HL-60 (cell line): ENCODE results near the gene PIGC.

ENCODE experiments used
- GABPA ChIP-seq: IDR thresholded peaks from 2 replicates; pipeline ENCODE4 v1.6.1; 2012; ENCODE audit warnings: low read depth
- SPI1 ChIP-seq: IDR thresholded peaks from 2 replicates; pipeline ENCODE4 v1.6.1; 2012; ENCODE audit warnings: low read depth, mild to moderate bottlenecking, borderline replicate concordance
- TF ChIP-seq, protein P1 (sequence below): IDR thresholded peaks from one replicate; pipeline ENCODE4 v1.5.1; 2011; ENCODE audit warnings: low read length, control low read depth, inconsistent platforms; ENCODE audit not compliant: insufficient read depth
- TF ChIP-seq, protein P2 (sequence below): IDR thresholded peaks from 2 replicates; pipeline ENCODE4 v1.6.1; 2012; ENCODE audit warnings: low read depth; ENCODE audit not compliant: insufficient replicate concordance

DNA sequence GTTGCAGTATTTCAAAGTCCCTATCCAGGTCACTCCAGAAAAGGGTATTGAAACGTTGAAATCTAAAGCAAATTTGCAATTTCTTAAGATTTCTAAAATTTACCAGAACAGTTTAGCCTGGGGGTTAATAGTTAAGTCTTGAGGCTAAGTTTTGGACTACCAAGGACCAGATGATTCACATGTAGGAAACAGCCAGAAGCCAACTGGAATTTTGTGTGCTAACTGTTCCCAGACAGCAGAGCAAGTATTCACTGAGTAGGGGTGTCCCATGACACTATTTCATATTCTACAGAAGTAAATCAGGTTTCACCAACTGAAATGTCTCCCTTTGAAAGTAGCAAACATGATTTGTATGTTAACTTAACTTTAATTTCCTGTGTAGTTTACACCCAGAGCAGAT is 34.9 kb downstream of the PIGC start:
- TF ChIP-seq GABPA (no peak), SPI1 (no peak)
- TF ChIP-seq, protein P1, sequence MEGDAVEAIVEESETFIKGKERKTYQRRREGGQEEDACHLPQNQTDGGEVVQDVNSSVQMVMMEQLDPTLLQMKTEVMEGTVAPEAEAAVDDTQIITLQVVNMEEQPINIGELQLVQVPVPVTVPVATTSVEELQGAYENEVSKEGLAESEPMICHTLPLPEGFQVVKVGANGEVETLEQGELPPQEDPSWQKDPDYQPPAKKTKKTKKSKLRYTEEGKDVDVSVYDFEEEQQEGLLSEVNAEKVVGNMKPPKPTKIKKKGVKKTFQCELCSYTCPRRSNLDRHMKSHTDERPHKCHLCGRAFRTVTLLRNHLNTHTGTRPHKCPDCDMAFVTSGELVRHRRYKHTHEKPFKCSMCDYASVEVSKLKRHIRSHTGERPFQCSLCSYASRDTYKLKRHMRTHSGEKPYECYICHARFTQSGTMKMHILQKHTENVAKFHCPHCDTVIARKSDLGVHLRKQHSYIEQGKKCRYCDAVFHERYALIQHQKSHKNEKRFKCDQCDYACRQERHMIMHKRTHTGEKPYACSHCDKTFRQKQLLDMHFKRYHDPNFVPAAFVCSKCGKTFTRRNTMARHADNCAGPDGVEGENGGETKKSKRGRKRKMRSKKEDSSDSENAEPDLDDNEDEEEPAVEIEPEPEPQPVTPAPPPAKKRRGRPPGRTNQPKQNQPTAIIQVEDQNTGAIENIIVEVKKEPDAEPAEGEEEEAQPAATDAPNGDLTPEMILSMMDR = no peak
- TF ChIP-seq, protein P2, sequence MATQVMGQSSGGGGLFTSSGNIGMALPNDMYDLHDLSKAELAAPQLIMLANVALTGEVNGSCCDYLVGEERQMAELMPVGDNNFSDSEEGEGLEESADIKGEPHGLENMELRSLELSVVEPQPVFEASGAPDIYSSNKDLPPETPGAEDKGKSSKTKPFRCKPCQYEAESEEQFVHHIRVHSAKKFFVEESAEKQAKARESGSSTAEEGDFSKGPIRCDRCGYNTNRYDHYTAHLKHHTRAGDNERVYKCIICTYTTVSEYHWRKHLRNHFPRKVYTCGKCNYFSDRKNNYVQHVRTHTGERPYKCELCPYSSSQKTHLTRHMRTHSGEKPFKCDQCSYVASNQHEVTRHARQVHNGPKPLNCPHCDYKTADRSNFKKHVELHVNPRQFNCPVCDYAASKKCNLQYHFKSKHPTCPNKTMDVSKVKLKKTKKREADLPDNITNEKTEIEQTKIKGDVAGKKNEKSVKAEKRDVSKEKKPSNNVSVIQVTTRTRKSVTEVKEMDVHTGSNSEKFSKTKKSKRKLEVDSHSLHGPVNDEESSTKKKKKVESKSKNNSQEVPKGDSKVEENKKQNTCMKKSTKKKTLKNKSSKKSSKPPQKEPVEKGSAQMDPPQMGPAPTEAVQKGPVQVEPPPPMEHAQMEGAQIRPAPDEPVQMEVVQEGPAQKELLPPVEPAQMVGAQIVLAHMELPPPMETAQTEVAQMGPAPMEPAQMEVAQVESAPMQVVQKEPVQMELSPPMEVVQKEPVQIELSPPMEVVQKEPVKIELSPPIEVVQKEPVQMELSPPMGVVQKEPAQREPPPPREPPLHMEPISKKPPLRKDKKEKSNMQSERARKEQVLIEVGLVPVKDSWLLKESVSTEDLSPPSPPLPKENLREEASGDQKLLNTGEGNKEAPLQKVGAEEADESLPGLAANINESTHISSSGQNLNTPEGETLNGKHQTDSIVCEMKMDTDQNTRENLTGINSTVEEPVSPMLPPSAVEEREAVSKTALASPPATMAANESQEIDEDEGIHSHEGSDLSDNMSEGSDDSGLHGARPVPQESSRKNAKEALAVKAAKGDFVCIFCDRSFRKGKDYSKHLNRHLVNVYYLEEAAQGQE = no peak
